ENCODE data around the gene DPYD.

DPYD gene

DNA sequence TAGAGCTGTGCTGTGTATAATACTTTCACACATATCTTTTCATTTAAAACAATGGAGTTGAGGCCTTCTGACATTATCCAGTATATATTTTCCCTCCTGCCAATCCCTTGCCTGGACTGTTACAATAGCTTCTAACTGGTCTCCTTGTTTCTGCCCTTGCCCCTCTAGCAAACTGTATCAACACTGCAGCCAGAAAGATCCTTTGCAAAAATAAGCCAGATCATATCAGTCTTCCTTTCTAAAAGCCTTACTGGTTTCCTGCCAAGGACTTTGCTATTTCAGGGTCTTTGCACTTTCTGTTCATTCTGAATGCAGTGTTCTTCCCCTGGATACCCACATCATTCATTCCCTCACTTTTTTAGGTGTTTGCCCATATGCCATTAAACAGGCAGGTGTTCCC, 829.2 kb downstream of the DPYD start:
- no peak for DNase-seq (ENCODE audit: low spot score)

GRCh38 chr1:97091263-97091662, 829.6 kb downstream of the DPYD start:
- DNase-seq (ENCODE audit: low spot score), result no peak

- no peak for DNase-seq (ENCODE audit: low spot score)
Observed at GRCh38 chr1:97090725-97091124, 830.1 kb downstream of the DPYD start.

GRCh38 chr1:97089173-97089572, 831.7 kb downstream of the DPYD start:
- no peak for DNase-seq (ENCODE audit: low spot score)

DNA sequence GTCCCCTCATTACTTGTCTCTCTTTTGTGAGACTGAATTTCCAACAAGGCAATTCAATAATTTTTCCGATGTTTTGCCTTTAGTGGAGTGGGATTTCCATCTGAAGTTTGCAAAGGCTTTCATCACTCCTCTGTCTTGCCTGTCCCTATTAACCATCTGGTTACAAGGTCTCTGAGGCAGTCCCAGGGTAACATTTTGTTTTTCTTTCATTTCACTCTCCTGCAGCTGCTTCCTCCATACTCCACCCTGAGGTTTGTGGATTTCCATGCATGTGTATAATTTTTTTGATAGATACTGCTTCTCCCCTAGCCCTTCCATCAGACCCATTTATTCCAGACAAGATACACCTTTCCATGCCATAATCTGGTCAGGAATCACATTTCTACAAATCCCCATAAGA, 832.4 kb downstream of the DPYD start:
- no peak for DNase-seq (ENCODE audit: low spot score)

DNA sequence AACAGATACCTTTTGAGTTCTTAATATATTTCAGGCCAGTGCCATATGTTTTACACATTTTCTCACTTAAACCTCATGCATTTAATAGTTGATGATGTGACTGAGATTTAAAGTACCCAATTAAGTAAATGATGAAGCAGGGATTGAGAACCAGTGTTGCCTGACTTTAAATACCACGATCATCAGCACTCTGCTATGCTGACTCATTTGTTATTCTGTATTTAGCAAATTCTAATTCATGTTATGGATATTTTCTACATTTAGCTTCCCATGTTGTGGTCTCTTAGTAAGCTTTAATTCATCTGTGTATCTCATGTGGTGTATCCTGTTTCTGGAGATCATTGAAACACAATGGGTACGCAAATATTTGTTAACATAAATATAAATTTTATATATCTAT, 836.3 kb downstream of the DPYD start:
- no peak for DNase-seq (ENCODE audit: low spot score)

DNA sequence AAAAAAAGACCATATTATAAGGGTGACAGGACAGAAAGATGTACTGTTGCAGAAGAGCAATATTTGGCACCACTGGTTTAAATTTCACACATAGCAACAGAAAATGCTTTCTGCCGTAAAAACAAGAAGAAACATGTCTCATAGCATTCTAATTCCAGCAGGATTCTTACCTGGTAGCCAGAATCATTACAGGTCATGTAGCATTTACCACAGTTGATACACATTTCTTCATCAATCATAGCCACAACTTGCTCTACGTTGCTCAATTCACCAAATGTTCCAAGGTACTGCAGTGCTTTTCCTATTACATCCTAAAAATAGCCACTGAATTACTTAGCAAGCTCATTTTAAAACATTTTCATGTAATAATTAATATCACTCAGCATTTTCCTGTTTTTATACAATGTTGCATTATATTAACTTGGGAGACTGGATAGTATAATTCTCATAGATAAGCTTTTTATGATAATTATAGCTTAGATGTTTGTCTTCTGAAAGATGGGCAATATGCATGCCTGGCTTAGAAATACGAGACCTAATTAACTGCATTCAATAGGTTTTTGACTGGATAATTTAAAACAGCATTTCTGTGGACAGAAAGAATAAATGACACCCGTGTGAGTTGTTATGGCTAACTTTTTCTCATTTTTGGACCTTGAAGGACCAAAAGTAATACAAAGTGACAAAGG, 838.5 kb downstream of the DPYD start:
- DNase-seq (ENCODE audit: low spot score), result no peak

- DNase-seq (ENCODE audit: low spot score), result no peak
Observed at GRCh38 chr1:97078872-97079271, 842.0 kb downstream of the DPYD start.

DNA sequence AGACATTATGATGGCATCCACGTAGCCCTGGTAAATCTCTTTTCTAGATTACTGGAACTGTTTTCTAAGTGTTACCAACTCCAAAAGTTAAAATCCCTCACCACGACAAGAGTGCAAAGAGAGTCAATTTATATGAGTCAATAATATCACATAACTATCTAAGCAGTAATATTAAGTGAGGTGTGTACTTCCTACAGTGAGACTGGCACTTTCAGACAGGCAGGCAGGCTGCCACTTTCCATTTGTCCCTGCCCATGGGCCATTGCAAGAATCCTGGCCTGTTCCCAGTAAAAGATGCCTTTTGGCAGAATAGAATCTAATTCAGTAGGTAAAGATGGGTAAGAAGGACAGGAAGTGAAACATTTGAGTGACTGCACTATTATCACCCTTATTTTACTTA, 843.6 kb downstream of the DPYD start:
- no peak for DNase-seq (ENCODE audit: low spot score)

GRCh38 chr1:97074771-97075170, 846.1 kb downstream of the DPYD start:
- DNase-seq (ENCODE audit: low spot score), result no peak

DNA sequence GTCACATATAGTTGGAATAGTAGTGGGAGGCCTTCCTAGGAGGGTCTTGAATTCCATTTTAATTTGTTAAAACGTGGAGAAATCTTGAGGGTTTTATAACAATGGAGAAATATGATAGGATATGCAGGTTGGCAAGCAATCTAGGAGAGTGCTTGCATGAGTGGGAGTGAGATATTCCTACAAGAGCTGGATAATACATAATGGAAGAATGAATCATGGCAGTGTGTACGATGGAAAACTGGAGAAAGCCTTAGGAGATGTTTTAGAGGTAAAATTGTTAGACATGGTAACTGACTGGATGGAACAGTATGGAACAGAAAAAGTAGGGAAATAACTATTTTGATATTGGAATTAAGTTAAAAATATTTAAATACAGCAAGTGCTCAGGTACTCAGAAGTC, 846.9 kb downstream of the DPYD start:
- DNase-seq (ENCODE audit: low spot score), result no peak

DNA sequence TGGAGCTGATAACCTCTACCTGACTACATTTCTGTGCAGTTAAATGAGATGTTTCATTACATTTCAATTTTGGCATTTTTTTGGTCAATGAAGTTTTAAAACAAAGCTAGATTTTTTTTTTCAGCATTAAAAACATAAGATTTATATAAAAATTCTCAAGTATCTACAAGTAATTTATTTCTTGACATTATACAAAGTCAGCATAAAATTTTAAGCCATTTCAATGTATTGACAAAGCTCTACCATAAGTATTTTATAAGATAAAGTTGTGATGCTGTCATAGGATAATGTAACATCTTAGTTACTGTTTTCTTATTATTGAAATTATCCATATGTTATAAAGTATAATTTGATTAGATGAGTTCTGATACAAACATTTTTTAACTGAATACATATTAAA, 847.7 kb downstream of the DPYD start:
- DNase-seq (ENCODE audit: low spot score), result no peak

- no peak for DNase-seq (ENCODE audit: low spot score)
Observed at GRCh38 chr1:97071173-97071572, 849.7 kb downstream of the DPYD start.

GRCh38 chr1:97070376-97070775, 850.5 kb downstream of the DPYD start:
- no peak for DNase-seq (ENCODE audit: low spot score)

DNA sequence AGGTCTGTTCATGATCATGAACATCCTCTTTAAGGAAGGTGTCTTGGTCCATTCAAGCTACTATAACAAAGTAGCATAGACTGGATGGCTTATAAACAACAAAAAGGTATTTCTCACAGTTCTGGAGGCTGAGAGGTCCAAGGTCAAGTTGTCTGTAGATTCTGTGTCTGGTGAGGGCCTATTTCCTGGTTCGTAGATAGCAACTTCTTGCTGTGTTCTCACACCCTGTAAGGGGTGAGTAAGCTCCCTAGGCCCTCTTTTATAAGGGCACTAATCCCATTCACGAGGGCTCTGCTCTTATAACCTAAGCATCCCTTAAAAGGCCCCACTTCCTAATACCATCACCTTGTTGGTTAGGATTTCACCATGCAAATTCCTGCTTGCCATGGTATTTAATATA, 851.5 kb downstream of the DPYD start:
- no peak for DNase-seq (ENCODE audit: low spot score)

DNA sequence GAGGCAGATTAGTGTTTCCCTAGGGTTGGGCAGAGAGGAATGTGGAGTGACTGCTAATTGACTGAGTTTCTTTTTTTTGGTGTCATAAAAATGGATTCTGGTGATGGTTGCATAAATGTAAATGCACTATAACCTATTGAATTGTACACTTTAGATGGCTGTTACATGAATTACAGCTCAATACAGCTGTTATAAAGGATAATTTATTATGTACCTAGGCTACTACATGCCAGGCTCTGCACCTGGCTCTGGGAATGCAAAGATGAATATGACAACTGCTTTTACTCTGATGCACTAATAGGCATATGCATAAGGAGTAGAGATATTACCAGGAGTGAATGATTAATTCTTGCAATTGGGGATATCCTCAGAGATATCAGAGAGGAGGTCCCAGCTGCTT, 854.0 kb downstream of the DPYD start:
- no peak for DNase-seq (ENCODE audit: low spot score)

- DNase-seq (ENCODE audit: low spot score), result no peak
Observed at GRCh38 chr1:97063532-97063931, 857.3 kb downstream of the DPYD start.

GRCh38 chr1:97061604-97062003, 859.2 kb downstream of the DPYD start:
- no peak for DNase-seq (ENCODE audit: low spot score)

- DNase-seq (ENCODE audit: low spot score), result no peak
Observed at GRCh38 chr1:97056386-97056785, 864.4 kb downstream of the DPYD start.

GRCh38 chr1:97053268-97053667, 867.6 kb downstream of the DPYD start:
- DNase-seq (ENCODE audit: low spot score), result no peak

DNA sequence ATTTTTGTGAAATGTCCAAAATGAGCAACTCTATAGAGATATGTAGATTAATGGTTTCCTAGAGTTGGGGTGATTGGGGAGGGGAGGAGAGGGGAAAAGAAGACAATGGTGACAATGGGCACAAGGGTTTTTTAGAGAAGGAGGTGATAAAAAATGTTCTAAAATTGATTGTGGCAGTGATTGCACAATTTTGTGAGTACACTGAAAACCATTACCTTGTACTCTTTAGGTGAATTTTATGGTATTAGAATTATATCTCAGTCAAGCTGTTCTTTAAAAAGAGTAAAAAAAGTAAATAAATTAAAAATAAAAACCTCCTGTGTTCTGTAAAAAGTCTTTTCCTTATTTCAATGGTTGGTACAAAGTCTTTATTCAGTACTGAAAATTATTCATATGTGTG, 869.0 kb downstream of the DPYD start:
- DNase-seq (ENCODE audit: low spot score), result no peak

DNA sequence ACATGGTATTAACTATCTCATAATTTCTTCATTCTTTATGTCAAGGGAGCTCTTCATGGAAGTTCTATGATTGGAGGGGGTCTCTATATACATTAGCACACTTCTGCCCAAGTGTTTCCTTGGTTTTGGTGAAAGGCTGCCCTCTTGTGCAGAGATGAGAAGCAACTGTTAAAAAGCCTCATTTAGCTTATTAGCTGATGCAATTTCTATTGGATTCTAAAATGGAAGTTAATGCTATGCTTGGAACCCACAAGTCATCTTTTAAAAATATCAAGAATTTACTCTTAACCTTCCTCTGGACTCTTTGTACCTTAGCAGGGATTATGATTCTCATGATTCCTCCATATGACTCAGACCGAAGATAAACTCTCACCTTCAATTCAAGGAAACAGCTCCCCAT, 870.3 kb downstream of the DPYD start:
- peak; percentile 6 for DNase-seq (ENCODE audit: low spot score)

DNA sequence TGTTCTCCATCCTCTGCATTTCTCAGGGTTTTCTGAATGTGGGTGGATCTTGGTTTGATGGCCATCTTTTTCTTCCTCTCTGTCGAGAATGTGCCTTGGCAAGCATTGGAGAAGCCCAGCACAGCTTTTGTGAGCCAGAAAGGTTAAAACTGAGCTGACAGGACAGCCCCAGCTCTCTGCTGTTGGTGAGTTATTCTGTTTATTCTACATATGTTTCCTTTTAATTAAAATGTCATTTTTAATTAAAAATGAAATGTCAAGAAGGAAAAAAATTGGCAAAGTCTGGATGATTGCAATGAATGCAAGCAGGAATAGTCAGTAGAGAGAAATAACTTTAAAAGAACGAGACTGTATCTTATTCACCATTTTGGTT, 873.4 kb downstream of the DPYD start:
- DNase-seq (ENCODE audit: low spot score), result no peak

- no peak for DNase-seq (ENCODE audit: low spot score)
Observed at GRCh38 chr1:97046765-97047420, 873.9 kb downstream of the DPYD start.

Data from putamen (tissue), 1 donor.